ENCODE results near the gene PLPPR1.

The PLPPR1 gene

GRCh38 chr9:101028346-101029314 is at the start of gene PLPPR1:
TSS of gene PLPPR1 (plus strand) at chr9:101028727.
- H3K4me3 ChIP-seq (replicated peaks; ENCODE audit: low read depth, low read length), result peak within 1 kb of the TSS; percentile 28
- TF ChIP-seq CTCF (IDR thresholded peaks at IDR 0.05; ENCODE audit: low read depth, low read length, missing control alignments), result no peak
- DNase-seq (ENCODE audit: extremely low read depth, low read depth), result no peak

- H3K4me3 ChIP-seq (replicated peaks; ENCODE audit: low read depth, low read length), result no peak overlapping the region
- TF ChIP-seq CTCF (IDR thresholded peaks at IDR 0.05; ENCODE audit: low read depth, low read length, missing control alignments), result no peak
- DNase-seq (ENCODE audit: extremely low read depth, low read depth), result no peak
Measured at GRCh38 chr9:100989731-100990130, 38.8 kb upstream of the PLPPR1 start.

GRCh38 chr9:100990605-100991381 is 37.7 kb upstream of the PLPPR1 start:
- TF ChIP-seq CTCF (IDR thresholded peaks at IDR 0.05; ENCODE audit: low read depth, low read length, missing control alignments), result no peak
- no peak overlapping the region for H3K4me3 ChIP-seq (replicated peaks; ENCODE audit: low read depth, low read length)
- DNase-seq (ENCODE audit: extremely low read depth, low read depth), result no peak

- TF ChIP-seq CTCF (IDR thresholded peaks at IDR 0.05; ENCODE audit: low read depth, low read length, missing control alignments), result no peak
- no peak overlapping the region for H3K4me3 ChIP-seq (replicated peaks; ENCODE audit: low read depth, low read length)
- DNase-seq (ENCODE audit: extremely low read depth, low read depth), result no peak
Measured at GRCh38 chr9:100992632-100993031, 35.9 kb upstream of the PLPPR1 start.

- TF ChIP-seq CTCF (IDR thresholded peaks at IDR 0.05; ENCODE audit: low read depth, low read length, missing control alignments), result no peak
- H3K4me3 ChIP-seq (replicated peaks; ENCODE audit: low read depth, low read length), result no peak overlapping the region
- no peak for DNase-seq (ENCODE audit: extremely low read depth, low read depth)
Measured at GRCh38 chr9:100999906-101000544, 28.5 kb upstream of the PLPPR1 start.

GRCh38 chr9:101005246-101005645 is 23.3 kb upstream of the PLPPR1 start:
- TF ChIP-seq CTCF (IDR thresholded peaks at IDR 0.05; ENCODE audit: low read depth, low read length, missing control alignments), result no peak
- H3K4me3 ChIP-seq (replicated peaks; ENCODE audit: low read depth, low read length), result no peak overlapping the region
- DNase-seq (ENCODE audit: extremely low read depth, low read depth), result no peak
